CD14-positive monocyte (primary cell): Measurements from ENCODE around the gene MX2. TPM values are rescaled to one million over a fixed set of nuclear protein-coding genes. Genes with fewer than 3 reads are reported as not detected.
A peak's percentile ranks its signal among the peaks of the same experiment; 100 is the strongest.

Source experiments
- DNase-seq, 3 donors: peaks; one replicate each; pipeline ENCODE4 v3.0.0-alpha.2; 2011 to 2022
- H2AFZ ChIP-seq: 2 replicates; pipeline ENCODE4 v1.6.0; 2012; ENCODE audit warnings: mild to moderate bottlenecking, low read depth, low read length, inconsistent platforms; ENCODE audit not compliant: insufficient read depth, poor library complexity, severe bottlenecking
- H3K27ac ChIP-seq, 2 donors: 1 replicate in 1 of 2; 2 replicates in 1 of 2; pipeline ENCODE4 v1.5.1; 2012 to 2013; ENCODE audit warnings: low read length in 2 of 2, control low read depth in 1 of 2, inconsistent platforms in 1 of 2, low read depth in 1 of 2, mild to moderate bottlenecking in 1 of 2
- H3K27me3 ChIP-seq, 2 donors: one replicate each; pipeline versions ENCODE4 v1.6.0 to v1.6.1; 2011 to 2013; ENCODE audit warnings: low read length in 2 of 2; ENCODE audit not compliant: control insufficient read depth in 2 of 2, insufficient read depth in 2 of 2
- H3K36me3 ChIP-seq, 2 donors: replicated peaks in 1 of 2; 1 replicate in 1 of 2; 2 replicates in 1 of 2; pipeline versions ENCODE4 v1.5.1 to v1.6.1; 2012 to 2013; ENCODE audit warnings: low read length in 2 of 2, control low read depth in 1 of 2, inconsistent platforms in 1 of 2, mild to moderate bottlenecking in 1 of 2; ENCODE audit not compliant: insufficient read depth in 2 of 2, control insufficient read depth in 1 of 2
- H3K4me1 ChIP-seq, 2 donors: 1 replicate in 1 of 2; 2 replicates in 1 of 2; pipeline versions ENCODE4 v1.5.1 to v1.6.1; 2012 to 2013; ENCODE audit warnings: low read length in 2 of 2, control low read depth in 1 of 2, inconsistent platforms in 1 of 2, mild to moderate bottlenecking in 1 of 2, moderate library complexity in 1 of 2; ENCODE audit not compliant: insufficient read depth in 2 of 2, control insufficient read depth in 1 of 2
- H3K4me2 ChIP-seq: replicated peaks from 2 replicates; pipeline ENCODE3; 2012; ENCODE audit warnings: low read length, moderate library complexity, mild to moderate bottlenecking; ENCODE audit not compliant: poor library complexity, severe bottlenecking; ENCODE audit errors: extremely low read depth
- H3K4me3 ChIP-seq, 3 experiments: fragments of 200-600 bp in 1 of 3; sonication (generic) in 1 of 3; replicated peaks in 1 of 3; 1 replicate in 2 of 3; 2 replicates in 1 of 3; pipeline ENCODE4 v1.5.1; 2011 to 2013; ENCODE audit warnings: low read length in 3 of 3, mild to moderate bottlenecking in 3 of 3, control low read depth in 2 of 3, low read depth in 2 of 3, inconsistent platforms in 1 of 3, moderate library complexity in 1 of 3
- H3K79me2 ChIP-seq: 2 replicates; pipeline ENCODE4 v1.6.0; 2012; ENCODE audit warnings: mild to moderate bottlenecking, control low read depth, inconsistent platforms, low read length, moderate library complexity; ENCODE audit not compliant: insufficient read depth
- H3K9ac ChIP-seq: 2 replicates; pipeline ENCODE4 v1.6.0; 2017; ENCODE audit warnings: low read length, mild to moderate bottlenecking; ENCODE audit not compliant: insufficient read depth, poor library complexity, severe bottlenecking
- H3K9me3 ChIP-seq, 2 donors: replicated peaks in 1 of 2; 1 replicate in 1 of 2; 2 replicates in 1 of 2; pipeline versions ENCODE4 v1.5.1 to v1.6.1; 2012 to 2013; ENCODE audit warnings: low read length in 2 of 2, control low read depth in 1 of 2; ENCODE audit not compliant: control insufficient read depth in 1 of 2, insufficient read depth in 1 of 2
- H4K20me1 ChIP-seq: 2 replicates; pipeline ENCODE4 v1.6.0; 2012; ENCODE audit warnings: mild to moderate bottlenecking, low read length, control low read depth, moderate library complexity; ENCODE audit not compliant: insufficient read depth
- H3K27ac Mint-ChIP-seq, 7 donors: one replicate each; pipeline ENCODE4 v1.8.0; 2020; ENCODE audit warnings: mild to moderate bottlenecking in 7 of 7, mixed read lengths in 7 of 7, moderate library complexity in 6 of 7, inconsistent platforms in 2 of 7
- H3K27me3 Mint-ChIP-seq, 3 donors: one replicate each; pipeline ENCODE4 v1.8.0; 2021 to 2022; ENCODE audit warnings: low read depth in 3 of 3, mild to moderate bottlenecking in 3 of 3, mixed read lengths in 3 of 3, moderate library complexity in 3 of 3, inconsistent platforms in 1 of 3
- H3K36me3 Mint-ChIP-seq, 2 donors: one replicate each; pipeline ENCODE4 v1.8.0; 2020; ENCODE audit warnings: mixed read lengths in 2 of 2, inconsistent platforms in 1 of 2, mild to moderate bottlenecking in 1 of 2
- H3K4me1 Mint-ChIP-seq: one replicate; pipeline ENCODE4 v1.8.0; 2020; ENCODE audit warnings: mild to moderate bottlenecking, mixed read lengths
- H3K4me3 Mint-ChIP-seq, 2 donors: one replicate each; pipeline ENCODE4 v1.8.0; 2020; ENCODE audit warnings: mild to moderate bottlenecking in 2 of 2, mixed read lengths in 2 of 2, moderate library complexity in 1 of 2
- H3K9me3 Mint-ChIP-seq, 7 donors: one replicate each; pipeline ENCODE4 v1.8.0; 2020 to 2022; ENCODE audit warnings: mixed read lengths in 7 of 7, mild to moderate bottlenecking in 6 of 7, moderate library complexity in 6 of 7, inconsistent platforms in 2 of 7
- CTCF ChIP-seq: fragments of 200-600 bp; IDR thresholded peaks from one replicate; pipeline ENCODE4 v1.8.0; 2022; ENCODE audit warnings: antibody characterized with exemption, mild to moderate bottlenecking
- WGBS: methylation state at CpG from one replicate; pipeline ENCODE4 v1.1.5; 2013; ENCODE audit warnings: missing lambda C conversion rate; ENCODE audit not compliant: insufficient coverage; 5-methylcytosine and 5-hydroxymethylcytosine counted together
- intact Hi-C, 2 donors: fragments of 100-400 bp; cut with micrococcal nuclease; formaldehyde crosslinking; loops; one replicate each; pipeline versions ENCODE4 v1.15.0 to v1.15.1; 2023
- polyA plus RNA-seq, 3 donors: library from polyadenylated mRNA; depleted of rRNA in 1 of 3; unstranded in 2 of 3; stranded (reverse) in 1 of 3; fragments of 300-500 nt in 2 of 3; fragments of >200 nt in 1 of 3; fragmentation: Illumina TruSeq in 2 of 3; gene quantifications; 1 replicate in 2 of 3; 2 replicates in 1 of 3; pipeline ENCODE4 v1.2.3, GENCODE V29; 2012 to 2021

The MX2 gene
- polyA plus RNA-seq, 3 donors = 43.1 to 79.4 (median 50.3) TPM

GRCh38 chr21:41442481-41443186 is 80.8 kb downstream of the MX2 start:
- H3K4me3 ChIP-seq = no peak overlapping the region
- Mint-ChIP-seq H3K9me3 (peaks cover 0 to 3% (median 0%) of the 10 kb centered on the region in 7 donors), H3K36me3 (peaks cover 95 to 99% of the 10 kb centered on the region in 2 donors)

GRCh38 chr21:41443562-41443961 is 81.7 kb downstream of the MX2 start:
- Histone ChIP-seq H3K9me3 (no peaks in the 10 kb centered on the region), H3K9ac (no peak overlapping the region), H3K4me2 (no peak overlapping the region), H3K4me3 (no peak overlapping the region), H4K20me1 (peaks cover 4% of the 10 kb centered on the region), H2AFZ (no peak overlapping the region), H3K79me2 (no peaks in the 10 kb centered on the region), H3K4me1 (no peaks in the 10 kb centered on the region), H3K36me3 (peaks cover 89 to 100% of the 10 kb centered on the region in 2 donors), H3K27ac (no peak overlapping the region), H3K27me3 (no peaks in the 10 kb centered on the region)
- no peaks in the 10 kb centered on the region for H3K4me1 Mint-ChIP-seq
- no peak for DNase-seq
- H3K27ac Mint-ChIP-seq = no peak overlapping the region
- no peak overlapping the region for H3K4me3 Mint-ChIP-seq
- 100% methylated on average over 2 of the region's 7 CpGs for WGBS
- no peak for TF ChIP-seq CTCF
- H3K36me3 Mint-ChIP-seq = peaks cover 94 to 99% of the 10 kb centered on the region in 2 donors
- H3K9me3 Mint-ChIP-seq = peaks cover 0 to 3% (median 0%) of the 10 kb centered on the region in 7 donors
- peaks cover 0 to 2% (median 0%) of the 10 kb centered on the region in 3 donors for H3K27me3 Mint-ChIP-seq
- intact Hi-C loops = no loop called here

More at GRCh38 chr21:41442481-41443186, 80.8 kb downstream of the MX2 start:
- Histone ChIP-seq H3K4me2 (no peak overlapping the region), H3K9ac (no peak overlapping the region), H3K27ac (no peak overlapping the region), H3K9me3 (no peaks in the 10 kb centered on the region), H3K4me1 (no peaks in the 10 kb centered on the region), H3K79me2 (no peaks in the 10 kb centered on the region), H3K36me3 (peaks cover 93 to 100% of the 10 kb centered on the region in 2 donors), H2AFZ (no peak overlapping the region), H4K20me1 (peaks cover 7% of the 10 kb centered on the region), H3K27me3 (no peaks in the 10 kb centered on the region)
- Mint-ChIP-seq H3K27me3 (peaks cover 0 to 2% (median 0%) of the 10 kb centered on the region in 3 donors), H3K4me1 (no peaks in the 10 kb centered on the region), H3K27ac (peak overlapping the region in 1 of 7 donors; percentile 62), H3K4me3 (no peak overlapping the region)
- WGBS = 100% methylated on average over 2 of the region's 2 CpGs
- DNase-seq = no peak
- intact Hi-C loops = no loop called here
- no peak for TF ChIP-seq CTCF
